ENCODE results near the gene COX15. TPM values are rescaled to one million over a fixed set of nuclear protein-coding genes. Genes with fewer than 3 reads are reported as not detected.

The COX15 gene
- total and polyA plus RNA-seq, 12 donors, result 13.4 to 89.7 (median 63.1) TPM

GRCh38 chr10:99760321-99760720, 28.4 kb upstream of the COX15 start:
- H3K36me3 ChIP-seq (replicated peaks in 1 of 2), result peaks cover 0 to 30% of the 10 kb centered on the region in 2 donors
- no peak for DNase-seq
- no peak for TF ChIP-seq POLR2A (IDR thresholded peaks at IDR 0.05)
- H3K27ac ChIP-seq, result no peak overlapping the region
- intact Hi-C loops (cut with DNase I), result no loop called here
- 80 to 98% (median 96%) methylated on average over 1 of the region's 1 CpG; no CpG with 5 or more reads in 1 of the 4 donors for WGBS, 4 donors
- H3K9me3 ChIP-seq (replicated peaks in 1 of 3), result no peaks in the 10 kb centered on the region
- H3K4me3 ChIP-seq, result no peak overlapping the region
- H3K4me1 ChIP-seq (replicated peaks in 1 of 2), result no peaks in the 10 kb centered on the region
- H3K27me3 ChIP-seq, result no peaks in the 10 kb centered on the region

GRCh38 chr10:99758211-99758891, 26.4 kb upstream of the COX15 start:
- no peak for DNase-seq
- H3K36me3 ChIP-seq (replicated peaks in 1 of 2), result peaks cover 0 to 44% of the 10 kb centered on the region in 2 donors
- WGBS, 4 donors, result 87 to 97% (median 94%) methylated on average over 2 of the region's 2 CpGs
- H3K9me3 ChIP-seq (replicated peaks in 1 of 3), result no peaks in the 10 kb centered on the region
- intact Hi-C loops (cut with DNase I), result no loop called here
- no peaks in the 10 kb centered on the region for H3K27me3 ChIP-seq
- no peak overlapping the region for H3K4me3 ChIP-seq
- no peaks in the 10 kb centered on the region for H3K4me1 ChIP-seq (replicated peaks in 1 of 2)
- H3K27ac ChIP-seq, result no peak overlapping the region
- TF ChIP-seq CTCF (IDR thresholded peaks at IDR 0.05) (no peak), POLR2A (IDR thresholded peaks at IDR 0.05) (no peak)

GRCh38 chr10:99756159-99756558, 24.2 kb upstream of the COX15 start:
- DNase-seq, result no peak
- H3K36me3 ChIP-seq (replicated peaks in 1 of 2), result peaks cover 0 to 56% of the 10 kb centered on the region in 2 donors
- no peak overlapping the region for H3K27ac ChIP-seq
- WGBS, 4 donors, result 90 to 100% (median 98%) methylated on average over 1 of the region's 1 CpG
- TF ChIP-seq POLR2A (IDR thresholded peaks at IDR 0.05) (no peak), CTCF (IDR thresholded peaks at IDR 0.05) (no peak)
- H3K9me3 ChIP-seq (replicated peaks in 1 of 3), result no peaks in the 10 kb centered on the region
- H3K4me3 ChIP-seq, result no peak overlapping the region
- H3K27me3 ChIP-seq, result no peaks in the 10 kb centered on the region
- intact Hi-C loops (cut with DNase I), result no loop called here
- no peaks in the 10 kb centered on the region for H3K4me1 ChIP-seq (replicated peaks in 1 of 2)

- intact Hi-C loops (cut with DNase I), result no loop called here
- Histone ChIP-seq H3K4me1 (replicated peaks in 1 of 2) (no peaks in the 10 kb centered on the region), H3K4me3 (no peak overlapping the region), H3K27me3 (no peaks in the 10 kb centered on the region), H3K36me3 (replicated peaks in 1 of 2) (peaks cover 0 to 50% of the 10 kb centered on the region in 2 donors), H3K27ac (no peak overlapping the region), H3K9me3 (replicated peaks in 1 of 3) (no peaks in the 10 kb centered on the region)
- DNase-seq, result no peak
- WGBS, 4 donors, result 87 to 95% (median 93%) methylated on average over 1 of the region's 1 CpG
- no peak for TF ChIP-seq CTCF (IDR thresholded peaks at IDR 0.05)
- TF ChIP-seq POLR2A (IDR thresholded peaks at IDR 0.05), result no peak
These were observed 22.7 kb upstream of the COX15 start for GRCh38 chr10:99754670-99755069.

- Histone ChIP-seq H3K4me3 (no peak overlapping the region), H3K9me3 (replicated peaks in 1 of 3) (no peaks in the 10 kb centered on the region), H3K27me3 (no peaks in the 10 kb centered on the region), H3K27ac (no peak overlapping the region), H3K4me1 (replicated peaks in 1 of 2) (peaks cover 0 to 13% of the 10 kb centered on the region in 2 donors), H3K36me3 (replicated peaks in 1 of 2) (peaks cover 0 to 65% of the 10 kb centered on the region in 2 donors)
- DNase-seq, result no peak
- intact Hi-C loops (cut with DNase I), result no loop called here
- no peak for TF ChIP-seq POLR2A (IDR thresholded peaks at IDR 0.05)
- no peak for TF ChIP-seq CTCF (IDR thresholded peaks at IDR 0.05)
These were observed 18.7 kb upstream of the COX15 start for GRCh38 chr10:99750641-99751040.

All from adrenal gland (tissue), 12 donors.